GM12878 (cell line): ENCODE results near the gene VAC14. TPM values are rescaled to one million over a fixed set of nuclear protein-coding genes. Genes with fewer than 3 reads are reported as not detected.

Experiments
- ATAC-seq: fragments of 200-7000 bp; cut with Tn5 transposase; 3 replicates; pipeline ENCODE4 v1.9.1; 2020; ENCODE audit warnings: mild to moderate bottlenecking, moderate library complexity
- BruUV-seq: library from RNA; stranded (reverse); fragments of 400-500 nt; replicated peaks from 2 replicates; lab custom pipeline; 2021; lab: Mats Ljungman, UMichigan
- CTCF ChIA-PET: fragments of 300-600 bp; sonication (Branson Sonifier 250); formaldehyde crosslinking; extraction: SDS; loops from one replicate; lab custom pipeline; 2021; ENCODE audit warnings: inconsistent platforms; lab: Yijun Ruan, JAX
- POLR2A ChIA-PET: fragments of 350-600 bp; formaldehyde crosslinking; extraction: SDS; loops from one replicate; lab custom pipeline; 2021; ENCODE audit warnings: inconsistent platforms; lab: Charles Lee
- RAD21 ChIA-PET: fragments of 300-600 bp; sonication (Branson Sonifier 250); formaldehyde crosslinking; loops from one replicate; lab custom pipeline; 2023; ENCODE audit warnings: antibody characterized with exemption; ENCODE audit not compliant: unreplicated experiment; lab: Charles Lee
- SMC1A ChIA-PET: fragments of 300-600 bp; sonication (Branson Sonifier 250); formaldehyde crosslinking; loops from one replicate; lab custom pipeline; 2023; ENCODE audit not compliant: unreplicated experiment, uncharacterized antibody; lab: Charles Lee
- DNase-seq: peaks from one replicate; pipeline ENCODE4 v3.0.0-alpha.2; 2011; ENCODE audit warnings: low read depth, low spot score
- FAIRE-seq: peaks from 3 replicates; lab custom pipeline; 2011; peaks lifted over from hg19 to GRCh38; lab: Jason Lieb, UNC
- H2AFZ ChIP-seq: 2 replicates; pipeline ENCODE4 v1.6.0; 2011; ENCODE audit warnings: low read depth, low read length, control low read depth; ENCODE audit not compliant: control insufficient read depth
- H3K27ac ChIP-seq: 2 replicates; pipeline ENCODE4 v1.5.1; 2011; ENCODE audit warnings: control low read depth; ENCODE audit not compliant: control insufficient read depth, insufficient read depth
- H3K27me3 ChIP-seq, 2 experiments: replicated peaks in 1 of 2; 2 replicates each; pipeline versions ENCODE4 v1.6.0 to v1.6.1; 2011; ENCODE audit warnings: low read length in 1 of 2; ENCODE audit not compliant: control insufficient read depth in 2 of 2, insufficient read depth in 2 of 2
- H3K36me3 ChIP-seq, 2 experiments: 2 replicates each; pipeline ENCODE4 v1.5.1; 2011; ENCODE audit warnings: low read length in 1 of 2; ENCODE audit not compliant: control insufficient read depth in 2 of 2, insufficient read depth in 2 of 2
- H3K4me1 ChIP-seq: 2 replicates; pipeline ENCODE4 v1.6.1; 2011; ENCODE audit warnings: mild to moderate bottlenecking, low read length, moderate library complexity, mixed read lengths; ENCODE audit not compliant: control insufficient read depth, insufficient read depth
- H3K4me2 ChIP-seq: 2 replicates; pipeline ENCODE4 v1.6.0; 2011; ENCODE audit warnings: control low read depth; ENCODE audit not compliant: control insufficient read depth, insufficient read depth
- H3K4me3 ChIP-seq: fragments of 200-600 bp; sonication (generic); 2 replicates; pipeline ENCODE4 v1.5.1; 2016
- H3K79me2 ChIP-seq: 2 replicates; pipeline ENCODE4 v1.6.0; 2011; ENCODE audit warnings: low read length; ENCODE audit not compliant: control insufficient read depth, insufficient read depth
- H3K9ac ChIP-seq: 2 replicates; pipeline ENCODE4 v1.8.0; 2011; ENCODE audit warnings: low read length, control low read depth, mixed read lengths; ENCODE audit not compliant: control insufficient read depth, insufficient read depth
- H3K9me3 ChIP-seq: replicated peaks from 3 replicates; pipeline ENCODE4 v1.5.1; 2011; ENCODE audit warnings: mild to moderate bottlenecking, low read length; ENCODE audit not compliant: control insufficient read depth, insufficient read depth
- H4K20me1 ChIP-seq: 2 replicates; pipeline ENCODE4 v1.6.0; 2011; ENCODE audit not compliant: control insufficient read depth, insufficient read depth
- BRCA1 ChIP-seq: IDR thresholded peaks from 2 replicates; pipeline ENCODE4 v1.6.1; 2011; ENCODE audit warnings: low read depth, low read length, improper control_type of control experiment
- DPF2 ChIP-seq: fragments of 450-650 bp; IDR thresholded peaks from 2 replicates; pipeline ENCODE4 v1.6.1; 2017; ENCODE audit warnings: mild to moderate bottlenecking
- ELK1 ChIP-seq: IDR thresholded peaks from 2 replicates; pipeline ENCODE4 v1.6.1; 2012; ENCODE audit warnings: low read depth, low read length, improper control_type of control experiment
- KLF5 ChIP-seq: fragments of 450-650 bp; IDR thresholded peaks from 2 replicates; pipeline ENCODE4 v1.6.1; 2014; ENCODE audit warnings: mild to moderate bottlenecking; ENCODE audit not compliant: partially characterized antibody
- NFXL1 ChIP-seq: fragments of 450-650 bp; IDR thresholded peaks from 2 replicates; pipeline ENCODE4 v1.6.1; 2017; ENCODE audit warnings: antibody characterized with exemption, mild to moderate bottlenecking, borderline replicate concordance
- NFYA ChIP-seq: IDR thresholded peaks from 2 replicates; pipeline ENCODE4 v1.6.1; 2011; ENCODE audit warnings: low read depth, mild to moderate bottlenecking, low read length, improper control_type of control experiment, borderline replicate concordance
- RAD51 ChIP-seq: fragments of 450-650 bp; IDR thresholded peaks from 2 replicates; pipeline ENCODE4 v1.6.1; 2016; ENCODE audit warnings: moderate library complexity, mild to moderate bottlenecking, inconsistent platforms
- SIN3A ChIP-seq: IDR thresholded peaks from 2 replicates; pipeline ENCODE4 v1.6.1; 2012; ENCODE audit warnings: low read depth, low read length, improper control_type of control experiment
- SKIL ChIP-seq: fragments of 450-650 bp; IDR thresholded peaks from 2 replicates; pipeline ENCODE4 v1.6.1; 2017; ENCODE audit warnings: mild to moderate bottlenecking, low read depth, inconsistent platforms; ENCODE audit not compliant: poor library complexity, severe bottlenecking
- SMARCA5 ChIP-seq: fragments of 450-650 bp; IDR thresholded peaks from 2 replicates; pipeline ENCODE4 v1.6.1; 2017; ENCODE audit warnings: mild to moderate bottlenecking
- ZNF217 ChIP-seq: fragments of 450-650 bp; IDR thresholded peaks from 2 replicates; pipeline ENCODE4 v1.6.1; 2017; ENCODE audit warnings: antibody characterized with exemption, mild to moderate bottlenecking
- ZSCAN29 ChIP-seq: fragments of 450-650 bp; IDR thresholded peaks from 2 replicates; pipeline ENCODE4 v1.6.1; 2017; ENCODE audit warnings: mild to moderate bottlenecking, moderate library complexity
- WGBS: methylation state at CpG from one replicate; pipeline ENCODE4 v1.1.6; 2016; ENCODE audit warnings: low lambda C conversion rate; ENCODE audit not compliant: insufficient replicate concordance, insufficient coverage; ENCODE audit errors: missing lambda C conversion rate; 5-methylcytosine and 5-hydroxymethylcytosine counted together
- in situ Hi-C: fragments of 300-500 bp; cut with MboI; formaldehyde crosslinking; loops from 9 replicates; pipeline ENCODE4 v1.14.3; 2018; ENCODE audit warnings: mixed read lengths
- intact Hi-C: fragments of 100-400 bp; cut with micrococcal nuclease; formaldehyde crosslinking; loops from one replicate; pipeline ENCODE4 v1.14.2; 2022; ENCODE audit not compliant: unreplicated experiment
- polyA plus RNA-seq, 11 experiments: library from polyadenylated mRNA; depleted of rRNA in 4 of 11; unstranded in 6 of 11; stranded (reverse) in 5 of 11; fragments of >200 nt; fragmentation: Nextera tagmentation in 4 of 11; fragmentation: Illumina TruSeq in 1 of 11; extraction: Ambion mirVana in 4 of 11; extraction: Trizol in 1 of 11; gene quantifications; 1 replicate in 1 of 11; 2 replicates in 10 of 11; pipeline versions ENCODE4 v1.2.1 to v1.2.3, GENCODE V29; 2011 to 2016; ENCODE audit warnings: inconsistent platforms in 2 of 11, missing spikeins in 2 of 11, low read depth in 1 of 11
- total RNA-seq, 4 experiments: library from RNA; depleted of rRNA in 3 of 4; stranded (reverse); fragments of >200 nt in 3 of 4; fragmentation: Illumina TruSeq in 1 of 4; extraction: Trizol in 1 of 4; gene quantifications; 2 replicates each; pipeline versions ENCODE4 v1.2.1 to v1.2.3, GENCODE V29; 2013 to 2021
- TF ChIP-seq, protein P1 (sequence below): fragments of 450-650 bp; IDR thresholded peaks from 2 replicates; pipeline ENCODE4 v1.6.1; 2018; ENCODE audit warnings: borderline replicate concordance, mild to moderate bottlenecking; ENCODE audit not compliant: partially characterized antibody

VAC14 gene
- total and polyA plus RNA-seq, 10 of the 15 experiments (the other 5 are each of a cell fraction or from before 2014, with no cell fraction given) = 1.3 to 45.5 (median 25.5) TPM

DNA sequence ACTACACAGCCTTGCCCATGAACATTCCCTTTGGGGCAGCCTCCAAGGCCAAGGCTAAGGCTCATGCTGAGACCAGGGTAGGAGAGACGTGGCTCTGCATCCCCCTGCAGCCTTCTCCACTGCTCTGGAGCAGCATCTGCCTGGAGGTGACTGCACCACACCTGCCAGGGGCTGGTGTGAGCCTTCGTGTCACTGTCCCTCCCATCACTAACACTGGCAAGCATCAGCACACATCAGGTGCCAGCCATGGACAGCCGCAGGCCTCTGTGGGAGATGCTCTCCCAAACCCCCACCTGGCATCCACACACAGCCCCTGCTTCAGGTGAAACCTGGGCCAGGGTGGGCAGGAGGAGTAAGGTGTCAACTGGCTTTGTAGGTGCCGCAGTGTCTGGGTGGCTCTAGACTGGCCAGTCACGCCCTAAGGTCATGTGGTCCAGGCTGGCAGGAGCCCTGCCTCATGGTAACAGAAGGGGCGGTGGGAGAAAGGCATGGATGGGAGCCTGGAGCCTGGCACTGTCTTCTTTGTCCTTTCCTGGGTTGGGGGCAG lies 97.0 kb downstream of the VAC14 start (continued):
- TF ChIP-seq, protein P1, sequence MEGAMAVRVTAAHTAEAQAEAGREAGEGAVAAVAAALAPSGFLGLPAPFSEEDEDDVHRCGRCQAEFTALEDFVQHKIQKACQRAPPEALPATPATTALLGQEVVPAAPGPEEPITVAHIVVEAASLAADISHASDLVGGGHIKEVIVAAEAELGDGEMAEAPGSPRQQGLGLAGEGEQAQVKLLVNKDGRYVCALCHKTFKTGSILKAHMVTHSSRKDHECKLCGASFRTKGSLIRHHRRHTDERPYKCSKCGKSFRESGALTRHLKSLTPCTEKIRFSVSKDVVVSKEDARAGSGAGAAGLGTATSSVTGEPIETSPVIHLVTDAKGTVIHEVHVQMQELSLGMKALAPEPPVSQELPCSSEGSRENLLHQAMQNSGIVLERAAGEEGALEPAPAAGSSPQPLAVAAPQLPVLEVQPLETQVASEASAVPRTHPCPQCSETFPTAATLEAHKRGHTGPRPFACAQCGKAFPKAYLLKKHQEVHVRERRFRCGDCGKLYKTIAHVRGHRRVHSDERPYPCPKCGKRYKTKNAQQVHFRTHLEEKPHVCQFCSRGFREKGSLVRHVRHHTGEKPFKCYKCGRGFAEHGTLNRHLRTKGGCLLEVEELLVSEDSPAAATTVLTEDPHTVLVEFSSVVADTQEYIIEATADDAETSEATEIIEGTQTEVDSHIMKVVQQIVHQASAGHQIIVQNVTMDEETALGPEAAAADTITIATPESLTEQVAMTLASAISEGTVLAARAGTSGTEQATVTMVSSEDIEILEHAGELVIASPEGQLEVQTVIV = no peak
- no peak for TF ChIP-seq SIN3A
- TF ChIP-seq SKIL = no peak
- no peak for TF ChIP-seq DPF2
- no peak for TF ChIP-seq SMARCA5

DNA sequence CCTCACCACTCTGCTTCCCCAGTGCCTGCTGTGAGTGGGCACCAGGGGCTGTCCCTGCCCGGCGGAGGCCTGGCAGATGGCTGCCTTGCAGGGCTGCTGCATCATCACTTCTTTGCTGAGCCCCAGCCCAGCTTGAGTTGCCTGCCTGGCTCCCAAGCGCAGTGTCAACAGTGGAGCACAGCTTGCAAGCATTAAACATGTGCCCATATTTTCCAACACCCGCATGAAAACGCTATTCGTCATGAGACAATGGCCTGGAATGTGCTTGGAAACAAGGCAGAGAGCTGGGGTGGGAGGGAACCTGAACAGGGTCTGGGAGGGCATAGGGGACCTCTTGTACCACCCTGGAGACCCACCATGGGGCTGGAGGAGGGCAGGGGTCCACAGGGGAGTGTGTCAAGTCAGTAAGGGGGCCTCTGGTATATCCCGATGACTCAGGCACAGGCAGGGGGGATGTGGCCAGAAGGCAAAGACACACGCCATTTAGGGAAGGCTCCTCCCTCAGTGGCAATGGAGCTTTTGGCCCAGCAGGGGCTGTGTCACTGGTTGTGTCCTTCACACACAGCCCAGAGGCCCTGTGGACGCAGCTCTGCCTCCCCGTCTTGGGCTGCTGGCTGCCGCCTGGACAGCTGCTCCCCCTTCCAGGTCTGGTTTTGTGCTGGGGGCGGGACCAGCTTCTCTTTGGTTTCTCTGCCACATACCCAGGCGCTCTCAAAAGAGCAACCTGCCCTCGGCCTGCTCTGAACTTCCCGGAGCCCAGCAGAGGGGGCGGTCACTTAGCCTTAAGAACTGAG lies 97.7 kb downstream of the VAC14 start:
- intact Hi-C loops (no loop called here), in situ Hi-C loops (no loop called here)
- no peak for TF ChIP-seq ZNF217
- no peak for TF ChIP-seq RAD51
- no peak for TF ChIP-seq KLF5
- no peak for TF ChIP-seq ELK1
- no peak for TF ChIP-seq BRCA1
- no peak for TF ChIP-seq NFYA
- TF ChIP-seq ZSCAN29 = no peak
- TF ChIP-seq NFXL1 = no peak
- BruUV-seq = no TSS peak
- no peak overlapping the region for H2AFZ ChIP-seq
- ATAC-seq = no peak
- H3K4me3 ChIP-seq = no peak overlapping the region
- ChIA-PET CTCF (no interaction called here), RAD21 (no interaction called here), SMC1A (no interaction called here), POLR2A (no interaction called here)
- DNase-seq = no peak
- no peaks in the 10 kb centered on the region for H3K9me3 ChIP-seq
- 91% methylated on average over 16 of the region's 16 CpGs for WGBS
- H3K27me3 ChIP-seq = no peaks in the 10 kb centered on the region
- H3K79me2 ChIP-seq = no peaks in the 10 kb centered on the region
- H3K4me1 ChIP-seq = no peaks in the 10 kb centered on the region
- H3K27ac ChIP-seq = no peak overlapping the region
- no peak overlapping the region for H3K9ac ChIP-seq
- no peaks in the 10 kb centered on the region for H4K20me1 ChIP-seq
- no peak overlapping the region for H3K4me2 ChIP-seq
- FAIRE-seq = no peak
- H3K36me3 ChIP-seq = peaks cover 0 to 2% of the 10 kb centered on the region in 2 experiments; a peak in 3 of 4 replicates
